Esophagus muscularis mucosa (tissue), 3 donors: ENCODE results near the gene KHDC4.

ENCODE experiments used
- EP300 ChIP-seq: sonication (generic); formaldehyde crosslinking; IDR thresholded peaks from one replicate; pipeline ENCODE4 v1.6.1; 2017; ENCODE audit warnings: antibody characterized with exemption
- TF ChIP-seq, protein P1 (sequence below), 3 experiments: fragments of 200-600 bp in 2 of 3; fragments of 450-650 bp in 1 of 3; sonication (generic) in 2 of 3; IDR thresholded peaks; one replicate each; pipeline ENCODE4 v1.5.1; 2017 to 2019; ENCODE audit warnings: antibody characterized with exemption in 3 of 3, mild to moderate bottlenecking in 2 of 3, moderate library complexity in 1 of 3

DNA sequence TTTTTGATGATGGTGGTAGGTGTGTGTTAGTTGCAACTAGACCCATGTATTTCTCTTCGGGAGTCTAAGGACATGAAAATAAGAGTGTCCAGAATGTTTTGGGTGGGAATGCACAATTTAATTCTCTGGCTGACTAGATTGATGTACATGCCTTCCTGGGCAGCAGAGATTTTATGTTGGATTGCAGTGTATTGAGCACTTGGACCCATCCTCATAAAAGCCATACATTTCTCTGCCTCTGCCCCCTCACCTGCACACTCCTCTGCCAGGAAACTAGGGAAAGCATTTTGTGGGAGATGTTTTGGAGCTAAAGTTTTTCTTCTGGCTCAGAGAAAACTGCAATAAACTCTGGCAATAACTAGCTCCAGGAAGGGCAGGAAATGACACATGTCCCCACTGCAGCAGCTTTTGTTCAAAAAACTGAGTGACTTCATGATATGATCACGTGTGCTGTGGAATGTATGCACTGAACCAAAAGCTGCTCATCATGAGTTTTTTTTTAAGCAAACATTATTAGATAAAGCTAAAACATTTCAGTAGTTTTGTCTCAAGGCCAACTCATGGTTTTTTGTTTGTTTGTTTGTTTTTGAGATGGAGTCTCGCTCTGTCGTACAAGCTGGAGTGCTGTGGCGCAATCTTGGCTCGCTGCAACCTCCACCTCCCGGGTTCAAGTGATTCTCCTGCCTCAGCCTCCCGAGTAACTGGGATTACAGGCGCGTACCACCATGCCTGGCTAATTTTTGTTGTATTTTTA is 40.6 kb downstream of the KHDC4 start:
- no peak for TF ChIP-seq EP300
- TF ChIP-seq, protein P1, sequence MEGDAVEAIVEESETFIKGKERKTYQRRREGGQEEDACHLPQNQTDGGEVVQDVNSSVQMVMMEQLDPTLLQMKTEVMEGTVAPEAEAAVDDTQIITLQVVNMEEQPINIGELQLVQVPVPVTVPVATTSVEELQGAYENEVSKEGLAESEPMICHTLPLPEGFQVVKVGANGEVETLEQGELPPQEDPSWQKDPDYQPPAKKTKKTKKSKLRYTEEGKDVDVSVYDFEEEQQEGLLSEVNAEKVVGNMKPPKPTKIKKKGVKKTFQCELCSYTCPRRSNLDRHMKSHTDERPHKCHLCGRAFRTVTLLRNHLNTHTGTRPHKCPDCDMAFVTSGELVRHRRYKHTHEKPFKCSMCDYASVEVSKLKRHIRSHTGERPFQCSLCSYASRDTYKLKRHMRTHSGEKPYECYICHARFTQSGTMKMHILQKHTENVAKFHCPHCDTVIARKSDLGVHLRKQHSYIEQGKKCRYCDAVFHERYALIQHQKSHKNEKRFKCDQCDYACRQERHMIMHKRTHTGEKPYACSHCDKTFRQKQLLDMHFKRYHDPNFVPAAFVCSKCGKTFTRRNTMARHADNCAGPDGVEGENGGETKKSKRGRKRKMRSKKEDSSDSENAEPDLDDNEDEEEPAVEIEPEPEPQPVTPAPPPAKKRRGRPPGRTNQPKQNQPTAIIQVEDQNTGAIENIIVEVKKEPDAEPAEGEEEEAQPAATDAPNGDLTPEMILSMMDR (IDR thresholded peaks at IDR 0.05) = no peak
